ENCODE data around the gene SPSB3. TPM values are rescaled to one million over a fixed set of nuclear protein-coding genes. Genes with fewer than 3 reads are reported as not detected.

SPSB3 gene
- total and polyA plus RNA-seq, 4 donors: 27.7 to 60.5 (median 37.8) TPM

DNA sequence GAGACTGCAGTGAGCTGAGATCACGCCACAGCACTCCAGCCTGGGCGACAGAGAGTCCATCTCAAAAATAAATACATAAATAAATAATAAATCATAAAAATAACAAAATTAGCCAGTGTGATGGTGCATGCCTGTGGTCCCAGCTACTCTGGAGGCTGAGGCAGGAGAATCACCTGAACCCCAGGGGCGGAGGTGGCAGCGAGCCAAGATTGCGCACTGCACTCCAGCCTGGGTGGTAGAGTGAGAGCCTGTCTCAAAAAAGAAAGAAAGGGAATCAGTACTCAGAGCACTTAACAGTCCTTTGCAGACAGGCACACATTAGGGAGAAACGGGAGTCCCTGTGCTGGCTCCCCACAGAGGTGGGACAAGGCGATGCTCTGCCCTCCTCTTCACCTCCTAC lies 51.3 kb downstream of the SPSB3 start:
- Histone ChIP-seq H3K27ac (ENCODE audit: low read depth in 1 of 2, low read length in 2 of 2) (no peak overlapping the region), H3K9me3 (ENCODE audit: control insufficient read depth in 4 of 4, low read length in 3 of 4) (no peaks in the 10 kb centered on the region), H3K36me3 (ENCODE audit: control insufficient read depth in 4 of 4, insufficient read depth in 3 of 4, low read depth in 1 of 4, low read length in 3 of 4) (peaks cover 0 to 60% (median 28%) of the 10 kb centered on the region in 4 donors), H3K4me3 (ENCODE audit: low read depth in 1 of 3, low read length in 3 of 3) (no peak overlapping the region), H3K4me1 (ENCODE audit: control insufficient read depth in 4 of 4, insufficient read depth in 4 of 4, low read length in 3 of 4) (no peaks in the 10 kb centered on the region), H3K27me3 (ENCODE audit: control insufficient read depth in 4 of 4, insufficient read depth in 4 of 4, low read length in 3 of 4) (no peaks in the 10 kb centered on the region), H3K9ac (ENCODE audit: low read depth in 1 of 2, low read length in 2 of 2) (no peak overlapping the region)
- TF ChIP-seq GABPA (IDR thresholded peaks at IDR 0.05 in 1 of 2, conservative IDR thresholded peaks at IDR 0.05 in 1 of 2) (no peak), JUND (IDR thresholded peaks at IDR 0.05) (no peak), FOXA2 (IDR thresholded peaks at IDR 0.05) (no peak), HNF4A (conservative IDR thresholded peaks at IDR 0.05) (no peak), RXRA (IDR thresholded peaks at IDR 0.05) (no peak), FOXA1 (IDR thresholded peaks at IDR 0.05) (no peak)
- TF ChIP-seq, protein P1, sequence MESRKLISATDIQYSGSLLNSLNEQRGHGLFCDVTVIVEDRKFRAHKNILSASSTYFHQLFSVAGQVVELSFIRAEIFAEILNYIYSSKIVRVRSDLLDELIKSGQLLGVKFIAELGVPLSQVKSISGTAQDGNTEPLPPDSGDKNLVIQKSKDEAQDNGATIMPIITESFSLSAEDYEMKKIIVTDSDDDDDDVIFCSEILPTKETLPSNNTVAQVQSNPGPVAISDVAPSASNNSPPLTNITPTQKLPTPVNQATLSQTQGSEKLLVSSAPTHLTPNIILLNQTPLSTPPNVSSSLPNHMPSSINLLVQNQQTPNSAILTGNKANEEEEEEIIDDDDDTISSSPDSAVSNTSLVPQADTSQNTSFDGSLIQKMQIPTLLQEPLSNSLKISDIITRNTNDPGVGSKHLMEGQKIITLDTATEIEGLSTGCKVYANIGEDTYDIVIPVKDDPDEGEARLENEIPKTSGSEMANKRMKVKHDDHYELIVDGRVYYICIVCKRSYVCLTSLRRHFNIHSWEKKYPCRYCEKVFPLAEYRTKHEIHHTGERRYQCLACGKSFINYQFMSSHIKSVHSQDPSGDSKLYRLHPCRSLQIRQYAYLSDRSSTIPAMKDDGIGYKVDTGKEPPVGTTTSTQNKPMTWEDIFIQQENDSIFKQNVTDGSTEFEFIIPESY (IDR thresholded peaks at IDR 0.05): no peak
- TF ChIP-seq, protein P2, sequence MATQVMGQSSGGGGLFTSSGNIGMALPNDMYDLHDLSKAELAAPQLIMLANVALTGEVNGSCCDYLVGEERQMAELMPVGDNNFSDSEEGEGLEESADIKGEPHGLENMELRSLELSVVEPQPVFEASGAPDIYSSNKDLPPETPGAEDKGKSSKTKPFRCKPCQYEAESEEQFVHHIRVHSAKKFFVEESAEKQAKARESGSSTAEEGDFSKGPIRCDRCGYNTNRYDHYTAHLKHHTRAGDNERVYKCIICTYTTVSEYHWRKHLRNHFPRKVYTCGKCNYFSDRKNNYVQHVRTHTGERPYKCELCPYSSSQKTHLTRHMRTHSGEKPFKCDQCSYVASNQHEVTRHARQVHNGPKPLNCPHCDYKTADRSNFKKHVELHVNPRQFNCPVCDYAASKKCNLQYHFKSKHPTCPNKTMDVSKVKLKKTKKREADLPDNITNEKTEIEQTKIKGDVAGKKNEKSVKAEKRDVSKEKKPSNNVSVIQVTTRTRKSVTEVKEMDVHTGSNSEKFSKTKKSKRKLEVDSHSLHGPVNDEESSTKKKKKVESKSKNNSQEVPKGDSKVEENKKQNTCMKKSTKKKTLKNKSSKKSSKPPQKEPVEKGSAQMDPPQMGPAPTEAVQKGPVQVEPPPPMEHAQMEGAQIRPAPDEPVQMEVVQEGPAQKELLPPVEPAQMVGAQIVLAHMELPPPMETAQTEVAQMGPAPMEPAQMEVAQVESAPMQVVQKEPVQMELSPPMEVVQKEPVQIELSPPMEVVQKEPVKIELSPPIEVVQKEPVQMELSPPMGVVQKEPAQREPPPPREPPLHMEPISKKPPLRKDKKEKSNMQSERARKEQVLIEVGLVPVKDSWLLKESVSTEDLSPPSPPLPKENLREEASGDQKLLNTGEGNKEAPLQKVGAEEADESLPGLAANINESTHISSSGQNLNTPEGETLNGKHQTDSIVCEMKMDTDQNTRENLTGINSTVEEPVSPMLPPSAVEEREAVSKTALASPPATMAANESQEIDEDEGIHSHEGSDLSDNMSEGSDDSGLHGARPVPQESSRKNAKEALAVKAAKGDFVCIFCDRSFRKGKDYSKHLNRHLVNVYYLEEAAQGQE (IDR thresholded peaks at IDR 0.05): no peak
- no peak for DNase-seq (ENCODE audit: low spot score)
- WGBS: 94% methylated on average over 7 of the region's 7 CpGs

DNA sequence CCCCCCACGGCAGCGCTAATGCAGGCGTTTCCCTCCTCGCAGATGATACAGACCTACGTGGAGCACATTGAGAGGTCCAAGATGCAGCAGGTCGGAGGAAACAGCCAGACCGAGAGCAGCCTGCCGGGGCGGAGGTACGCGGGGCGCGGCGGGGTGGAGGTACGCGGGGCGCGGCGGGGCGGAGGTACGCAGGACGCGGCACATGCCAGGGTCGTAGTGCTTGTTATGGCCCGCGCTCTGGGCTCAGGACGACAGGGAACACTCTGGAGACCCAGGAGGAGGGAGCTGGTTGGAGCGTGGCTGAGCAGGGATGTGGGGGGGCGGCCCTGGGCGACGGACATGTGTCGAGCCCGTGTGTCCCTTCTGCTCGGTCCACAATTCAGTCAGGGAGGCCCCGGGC lies 52.9 kb downstream of the SPSB3 start:
- Histone ChIP-seq H3K9ac (ENCODE audit: low read depth in 1 of 2, low read length in 2 of 2) (no peak overlapping the region), H3K4me1 (ENCODE audit: control insufficient read depth in 4 of 4, insufficient read depth in 4 of 4, low read length in 3 of 4) (no peaks in the 10 kb centered on the region), H3K36me3 (ENCODE audit: control insufficient read depth in 4 of 4, insufficient read depth in 3 of 4, low read depth in 1 of 4, low read length in 3 of 4) (peaks cover 0 to 63% (median 29%) of the 10 kb centered on the region in 4 donors), H3K9me3 (ENCODE audit: control insufficient read depth in 4 of 4, low read length in 3 of 4) (no peaks in the 10 kb centered on the region), H3K27me3 (ENCODE audit: control insufficient read depth in 4 of 4, insufficient read depth in 4 of 4, low read length in 3 of 4) (no peaks in the 10 kb centered on the region), H3K27ac (ENCODE audit: low read depth in 1 of 2, low read length in 2 of 2) (no peak overlapping the region), H3K4me3 (ENCODE audit: low read depth in 1 of 3, low read length in 3 of 3) (no peak overlapping the region)
- no peak for TF ChIP-seq HNF4A (conservative IDR thresholded peaks at IDR 0.05)
- TF ChIP-seq, protein P3, sequence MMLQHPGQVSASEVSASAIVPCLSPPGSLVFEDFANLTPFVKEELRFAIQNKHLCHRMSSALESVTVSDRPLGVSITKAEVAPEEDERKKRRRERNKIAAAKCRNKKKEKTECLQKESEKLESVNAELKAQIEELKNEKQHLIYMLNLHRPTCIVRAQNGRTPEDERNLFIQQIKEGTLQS (IDR thresholded peaks at IDR 0.05): no peak
- TF ChIP-seq, protein P4, sequence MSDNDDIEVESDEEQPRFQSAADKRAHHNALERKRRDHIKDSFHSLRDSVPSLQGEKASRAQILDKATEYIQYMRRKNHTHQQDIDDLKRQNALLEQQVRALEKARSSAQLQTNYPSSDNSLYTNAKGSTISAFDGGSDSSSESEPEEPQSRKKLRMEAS (IDR thresholded peaks at IDR 0.05): no peak
- no peak for TF ChIP-seq EGR1 (IDR thresholded peaks at IDR 0.05; ENCODE audit: low read depth in 2 of 2)
- no peak for TF ChIP-seq FOXA1 (IDR thresholded peaks at IDR 0.05)
- TF ChIP-seq, protein P5, sequence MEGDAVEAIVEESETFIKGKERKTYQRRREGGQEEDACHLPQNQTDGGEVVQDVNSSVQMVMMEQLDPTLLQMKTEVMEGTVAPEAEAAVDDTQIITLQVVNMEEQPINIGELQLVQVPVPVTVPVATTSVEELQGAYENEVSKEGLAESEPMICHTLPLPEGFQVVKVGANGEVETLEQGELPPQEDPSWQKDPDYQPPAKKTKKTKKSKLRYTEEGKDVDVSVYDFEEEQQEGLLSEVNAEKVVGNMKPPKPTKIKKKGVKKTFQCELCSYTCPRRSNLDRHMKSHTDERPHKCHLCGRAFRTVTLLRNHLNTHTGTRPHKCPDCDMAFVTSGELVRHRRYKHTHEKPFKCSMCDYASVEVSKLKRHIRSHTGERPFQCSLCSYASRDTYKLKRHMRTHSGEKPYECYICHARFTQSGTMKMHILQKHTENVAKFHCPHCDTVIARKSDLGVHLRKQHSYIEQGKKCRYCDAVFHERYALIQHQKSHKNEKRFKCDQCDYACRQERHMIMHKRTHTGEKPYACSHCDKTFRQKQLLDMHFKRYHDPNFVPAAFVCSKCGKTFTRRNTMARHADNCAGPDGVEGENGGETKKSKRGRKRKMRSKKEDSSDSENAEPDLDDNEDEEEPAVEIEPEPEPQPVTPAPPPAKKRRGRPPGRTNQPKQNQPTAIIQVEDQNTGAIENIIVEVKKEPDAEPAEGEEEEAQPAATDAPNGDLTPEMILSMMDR (IDR thresholded peaks at IDR 0.05; ENCODE audit: low read depth, low read length, missing input control): no peak
- no peak for TF ChIP-seq JUND (IDR thresholded peaks at IDR 0.05)
- TF ChIP-seq GABPA (IDR thresholded peaks at IDR 0.05 in 1 of 2, conservative IDR thresholded peaks at IDR 0.05 in 1 of 2): no peak
- TF ChIP-seq RAD21 (IDR thresholded peaks at IDR 0.05): no peak
- TF ChIP-seq FOXA2 (IDR thresholded peaks at IDR 0.05): no peak
- TF ChIP-seq, protein P1 (IDR thresholded peaks at IDR 0.05): no peak
- TF ChIP-seq YY1 (IDR thresholded peaks at IDR 0.05): no peak
- TF ChIP-seq RXRA (IDR thresholded peaks at IDR 0.05): no peak
- no peak for TF ChIP-seq NR2F2 (IDR thresholded peaks at IDR 0.05)
- no peak for TF ChIP-seq HNF4G (IDR thresholded peaks at IDR 0.05)
- no peak for TF ChIP-seq SP1 (IDR thresholded peaks at IDR 0.05)
- TF ChIP-seq, protein P2 (IDR thresholded peaks at IDR 0.05): no peak
- 97% methylated on average over 35 of the region's 35 CpGs for WGBS
- no peak for DNase-seq (ENCODE audit: low spot score)

Measured in liver (tissue), 9 donors.